SK-N-SH (cell line): ENCODE data around the gene C8G. TPM values are rescaled to one million over a fixed set of nuclear protein-coding genes. Genes with fewer than 3 reads are reported as not detected.

Experiments used
- CTCF ChIA-PET: fragments of 300-600, 350-600 bp; formaldehyde crosslinking; extraction: SDS; loops from one replicate; lab custom pipeline; 2021; lab: Yijun Ruan, JAX
- POLR2A ChIA-PET: fragments of 350-600 bp; sonication (Branson Sonifier 250); formaldehyde crosslinking; extraction: SDS; loops from one replicate; lab custom pipeline; 2020; ENCODE audit warnings: antibody characterized with exemption, inconsistent platforms; lab: Yijun Ruan, JAX
- DNase-seq: peaks from one replicate; pipeline ENCODE4 v3.0.0; 2012
- H2AFZ ChIP-seq: fragments of 200-600 bp; sonication (generic); 2 replicates; pipeline ENCODE4 v1.8.1; 2016; ENCODE audit warnings: antibody characterized with exemption, mild to moderate bottlenecking, low read depth
- H3F3A ChIP-seq: fragments of 200-600 bp; sonication (generic); replicated peaks from 2 replicates; pipeline ENCODE3; 2016; ENCODE audit warnings: antibody characterized with exemption, mild to moderate bottlenecking; ENCODE audit not compliant: insufficient read depth
- H3K27ac ChIP-seq, 2 experiments: fragments of 200-500 bp in 1 of 2; fragments of 200-600 bp in 1 of 2; sonication (Bioruptor generic) in 1 of 2; sonication (generic), shearing (Covaris generic) in 1 of 2; 2 replicates each; pipeline versions ENCODE4 v1.5.1 to v1.6.1; 2014 to 2016; ENCODE audit warnings: low read depth in 2 of 2, inconsistent platforms in 1 of 2, low read length in 1 of 2, mild to moderate bottlenecking in 1 of 2, mixed read lengths in 1 of 2
- H3K27me3 ChIP-seq: fragments of 200-600 bp; sonication (generic), shearing (Covaris generic); 2 replicates; pipeline ENCODE4 v1.6.1; 2016; ENCODE audit warnings: mixed run types; ENCODE audit not compliant: insufficient read depth
- H3K36me3 ChIP-seq, 2 experiments: fragments of 200-500 bp in 1 of 2; fragments of 200-600 bp in 1 of 2; sonication (Bioruptor generic) in 1 of 2; sonication (generic) in 1 of 2; replicated peaks in 1 of 2; 2 replicates each; pipeline versions ENCODE3 to v1.5.1; 2014 to 2016; ENCODE audit warnings: low read length in 1 of 2, mild to moderate bottlenecking in 1 of 2; ENCODE audit not compliant: insufficient read depth in 2 of 2, control insufficient read depth in 1 of 2
- H3K4me1 ChIP-seq, 2 experiments: fragments of 200-500 bp in 1 of 2; fragments of 200-600 bp in 1 of 2; sonication (Bioruptor generic) in 1 of 2; sonication (generic), shearing (Covaris generic) in 1 of 2; 2 replicates each; pipeline versions ENCODE4 v1.5.1 to v1.6.1; 2014 to 2016; ENCODE audit warnings: low read depth in 1 of 2, low read length in 1 of 2, mixed run types in 1 of 2; ENCODE audit not compliant: insufficient read depth in 2 of 2, control insufficient read depth in 1 of 2
- H3K4me2 ChIP-seq: fragments of 200-600 bp; sonication (generic), shearing (Covaris generic); 2 replicates; pipeline ENCODE4 v1.6.1; 2017; ENCODE audit warnings: mixed run types
- H3K4me3 ChIP-seq, 2 experiments: fragments of 200-500 bp in 1 of 2; fragments of 200-600 bp in 1 of 2; sonication (Bioruptor generic) in 1 of 2; sonication (generic), shearing (Covaris generic) in 1 of 2; 2 replicates each; pipeline versions ENCODE4 v1.5.1 to v1.8.1; 2014 to 2016; ENCODE audit warnings: low read depth in 2 of 2, inconsistent platforms in 1 of 2, low read length in 1 of 2, mild to moderate bottlenecking in 1 of 2, mixed read lengths in 1 of 2, moderate library complexity in 1 of 2
- H3K79me2 ChIP-seq: fragments of 200-600 bp; sonication (generic); 2 replicates; pipeline ENCODE4 v1.8.1; 2017; ENCODE audit warnings: mild to moderate bottlenecking; ENCODE audit not compliant: insufficient read depth
- H3K9ac ChIP-seq: fragments of 200-600 bp; sonication (generic); 2 replicates; pipeline ENCODE4 v1.6.1; 2017; ENCODE audit warnings: mixed run types
- H3K9me2 ChIP-seq: fragments of 200-600 bp; sonication (generic); 2 replicates; pipeline ENCODE4 v1.6.1; 2017; ENCODE audit warnings: mixed run types
- H3K9me3 ChIP-seq: fragments of 200-600 bp; sonication (generic); 2 replicates; pipeline ENCODE4 v1.6.1; 2017; ENCODE audit warnings: mixed run types, mild to moderate bottlenecking, moderate library complexity
- H4K20me1 ChIP-seq: fragments of 200-600 bp; sonication (generic); 2 replicates; pipeline ENCODE4 v1.6.1; 2017; ENCODE audit warnings: mild to moderate bottlenecking, mixed run types; ENCODE audit not compliant: insufficient read depth
- CHD2 ChIP-seq: fragments of 150-350 bp; IDR thresholded peaks from 2 replicates; pipeline ENCODE4 v1.6.1; 2018; ENCODE audit warnings: low read length; ENCODE audit not compliant: partially characterized antibody
- ELF1 ChIP-seq: IDR thresholded peaks from 2 replicates; pipeline ENCODE4 v1.4.0; 2012
- FOSL2 ChIP-seq: IDR thresholded peaks from 2 replicates; pipeline ENCODE4 v1.4.0; 2012; ENCODE audit warnings: low read depth, mild to moderate bottlenecking, moderate library complexity, borderline replicate concordance
- JUND ChIP-seq: IDR thresholded peaks from 2 replicates; pipeline ENCODE4 v1.4.0; 2012
- MXI1 ChIP-seq: IDR thresholded peaks from 2 replicates; pipeline ENCODE4 v1.6.1; 2012; ENCODE audit warnings: mild to moderate bottlenecking, low read depth, low read length, improper control_type of control experiment
- REST ChIP-seq: IDR thresholded peaks from 2 replicates; pipeline ENCODE4 v1.6.1; 2012; ENCODE audit warnings: mild to moderate bottlenecking, low read depth, low read length, moderate library complexity
- SIN3A ChIP-seq: IDR thresholded peaks from 2 replicates; pipeline ENCODE4 v1.6.1; 2012; ENCODE audit warnings: low read depth, mild to moderate bottlenecking, low read length, moderate library complexity, borderline replicate concordance
- TAF1 ChIP-seq: IDR thresholded peaks from 2 replicates; pipeline ENCODE4 v1.6.1; 2012; ENCODE audit warnings: low read depth, mild to moderate bottlenecking, low read length, moderate library complexity, borderline replicate concordance
- YY1 ChIP-seq: IDR thresholded peaks from 2 replicates; pipeline ENCODE4 v1.4.0; 2012; ENCODE audit warnings: low read depth, mild to moderate bottlenecking
- WGBS: methylation state at CpG from one replicate; pipeline ENCODE4 v1.1.6; 2017; ENCODE audit warnings: low lambda C conversion rate; 5-methylcytosine and 5-hydroxymethylcytosine counted together
- polyA plus RNA-seq, 3 experiments: library from polyadenylated mRNA; depleted of rRNA; stranded (reverse); fragments of >200 nt; gene quantifications; 2 replicates each; pipeline ENCODE4 v1.2.3, GENCODE V29; 2012
- TF ChIP-seq, protein P1 (sequence below): IDR thresholded peaks from 2 replicates; pipeline ENCODE4 v1.4.0; 2012; ENCODE audit warnings: low read depth, borderline replicate concordance

The C8G gene
- polyA plus RNA-seq, 1 of the 3 experiments (the other 2 are of a cell fraction) = 0.28 TPM

GRCh38 chr9:136964833-136965422 is 19.9 kb downstream of the C8G start:
- no peaks in the 10 kb centered on the region for H3F3A ChIP-seq
- 81% methylated on average over 24 of the region's 26 CpGs for WGBS
- H4K20me1 ChIP-seq = no peaks in the 10 kb centered on the region
- H3K4me1 ChIP-seq = peaks cover 0 to 8% of the 10 kb centered on the region in 2 experiments; a peak in 1 of 4 replicates
- H3K9ac ChIP-seq = no peak overlapping the region
- no peaks in the 10 kb centered on the region for H3K9me3 ChIP-seq
- no peaks in the 10 kb centered on the region for H3K36me3 ChIP-seq
- no peak overlapping the region for H3K4me2 ChIP-seq
- POLR2A ChIA-PET = no interaction called here
- H3K4me3 ChIP-seq = no peak overlapping the region
- TF ChIP-seq MXI1 = no peak
- TF ChIP-seq, protein P1, sequence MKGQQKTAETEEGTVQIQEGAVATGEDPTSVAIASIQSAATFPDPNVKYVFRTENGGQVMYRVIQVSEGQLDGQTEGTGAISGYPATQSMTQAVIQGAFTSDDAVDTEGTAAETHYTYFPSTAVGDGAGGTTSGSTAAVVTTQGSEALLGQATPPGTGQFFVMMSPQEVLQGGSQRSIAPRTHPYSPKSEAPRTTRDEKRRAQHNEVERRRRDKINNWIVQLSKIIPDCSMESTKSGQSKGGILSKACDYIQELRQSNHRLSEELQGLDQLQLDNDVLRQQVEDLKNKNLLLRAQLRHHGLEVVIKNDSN = no peak
- H3K79me2 ChIP-seq = no peaks in the 10 kb centered on the region
- no peak overlapping the region for H2AFZ ChIP-seq
- CTCF ChIA-PET = interaction anchor here (0.6 to 1.9 kb wide), 6 partner anchors 9 to 173 kb away, joined by 3 to 7 read pairs (median 4); partner anchors contain the start of gene PTGDS
- no peak for DNase-seq
- H3K27ac ChIP-seq = no peak overlapping the region
- no peaks in the 10 kb centered on the region for H3K27me3 ChIP-seq
- H3K9me2 ChIP-seq = no peaks in the 10 kb centered on the region

- DNase-seq = no peak
- Histone ChIP-seq H3K9me3 (no peaks in the 10 kb centered on the region), H3K36me3 (no peaks in the 10 kb centered on the region), H3K9me2 (no peaks in the 10 kb centered on the region), H3K4me3 (no peak overlapping the region), H3K27ac (no peak overlapping the region), H3K9ac (no peak overlapping the region), H3K79me2 (no peaks in the 10 kb centered on the region), H3K27me3 (no peaks in the 10 kb centered on the region), H3K4me1 (peaks cover 0 to 7% of the 10 kb centered on the region in 2 experiments; a peak in 1 of 4 replicates), H2AFZ (no peak overlapping the region), H3F3A (no peaks in the 10 kb centered on the region), H4K20me1 (no peaks in the 10 kb centered on the region), H3K4me2 (no peak overlapping the region)
- ChIA-PET POLR2A (no interaction called here), CTCF (interaction anchor here (1.3 kb wide), 2 partner anchors 11 to 60 kb away, joined by 3 read pairs; partner anchors contain the start of gene PTGDS)
- no peak for TF ChIP-seq SIN3A
- TF ChIP-seq, protein P1 = peak; percentile 27; the same call in 1 of the 2 replicates
- WGBS = 52% methylated on average over 20 of the region's 23 CpGs
Observed at GRCh38 chr9:136965771-136966484, 20.9 kb downstream of the C8G start.

GRCh38 chr9:136968333-136969127 is 23.5 kb downstream of the C8G start:
- peaks cover 0 to 2% of the 10 kb centered on the region in 2 experiments; a peak in 1 of 4 replicates for H3K4me1 ChIP-seq
- H3F3A ChIP-seq = no peaks in the 10 kb centered on the region
- H3K79me2 ChIP-seq = no peaks in the 10 kb centered on the region
- POLR2A ChIA-PET = no interaction called here
- H4K20me1 ChIP-seq = no peaks in the 10 kb centered on the region
- H3K4me3 ChIP-seq = no peak overlapping the region
- H3K36me3 ChIP-seq = no peaks in the 10 kb centered on the region
- WGBS = 91% methylated on average over 7 of the region's 17 CpGs
- no peak overlapping the region for H3K9ac ChIP-seq
- no peaks in the 10 kb centered on the region for H3K9me2 ChIP-seq
- H3K27me3 ChIP-seq = no peaks in the 10 kb centered on the region
- no peak overlapping the region for H3K4me2 ChIP-seq
- no peak overlapping the region for H2AFZ ChIP-seq
- DNase-seq = no peak
- H3K9me3 ChIP-seq = no peaks in the 10 kb centered on the region
- CTCF ChIA-PET = interaction anchor here (1.1 to 1.8 kb wide), 3 partner anchors 21 to 67 kb away, joined by 3 to 4 read pairs (median 3); no protein-coding TSS in a partner anchor
- no peak overlapping the region for H3K27ac ChIP-seq
- TF ChIP-seq CHD2 = no peak
- no peak for TF ChIP-seq FOSL2
- TF ChIP-seq YY1 = no peak
- no peak for TF ChIP-seq REST
- TF ChIP-seq, protein P1 = no peak
- TF ChIP-seq TAF1 = no peak
- no peak for TF ChIP-seq MXI1
- no peak for TF ChIP-seq JUND
- no peak for TF ChIP-seq ELF1
